ENCODE results near the gene ABCA10.

The ABCA10 gene

GRCh38 chr17:69134112-69134511 lies 94.5 kb downstream of the ABCA10 start:
- TF ChIP-seq, protein P1, sequence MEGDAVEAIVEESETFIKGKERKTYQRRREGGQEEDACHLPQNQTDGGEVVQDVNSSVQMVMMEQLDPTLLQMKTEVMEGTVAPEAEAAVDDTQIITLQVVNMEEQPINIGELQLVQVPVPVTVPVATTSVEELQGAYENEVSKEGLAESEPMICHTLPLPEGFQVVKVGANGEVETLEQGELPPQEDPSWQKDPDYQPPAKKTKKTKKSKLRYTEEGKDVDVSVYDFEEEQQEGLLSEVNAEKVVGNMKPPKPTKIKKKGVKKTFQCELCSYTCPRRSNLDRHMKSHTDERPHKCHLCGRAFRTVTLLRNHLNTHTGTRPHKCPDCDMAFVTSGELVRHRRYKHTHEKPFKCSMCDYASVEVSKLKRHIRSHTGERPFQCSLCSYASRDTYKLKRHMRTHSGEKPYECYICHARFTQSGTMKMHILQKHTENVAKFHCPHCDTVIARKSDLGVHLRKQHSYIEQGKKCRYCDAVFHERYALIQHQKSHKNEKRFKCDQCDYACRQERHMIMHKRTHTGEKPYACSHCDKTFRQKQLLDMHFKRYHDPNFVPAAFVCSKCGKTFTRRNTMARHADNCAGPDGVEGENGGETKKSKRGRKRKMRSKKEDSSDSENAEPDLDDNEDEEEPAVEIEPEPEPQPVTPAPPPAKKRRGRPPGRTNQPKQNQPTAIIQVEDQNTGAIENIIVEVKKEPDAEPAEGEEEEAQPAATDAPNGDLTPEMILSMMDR (IDR thresholded peaks at IDR 0.05; ENCODE audit: low read depth, low read length) = no peak
- Histone ChIP-seq H3K9me3 (no peaks in the 10 kb centered on the region), H3K4me3 (ENCODE audit: low read depth, low read length) (no peak overlapping the region), H3K4me1 (no peaks in the 10 kb centered on the region), H3K27me3 (no peaks in the 10 kb centered on the region), H3K36me3 (no peaks in the 10 kb centered on the region)
- DNase-seq = no peak

GRCh38 chr17:69130627-69131296 lies 97.9 kb downstream of the ABCA10 start:
- no peaks in the 10 kb centered on the region for H3K27me3 ChIP-seq
- DNase-seq = no peak
- no peaks in the 10 kb centered on the region for H3K36me3 ChIP-seq
- no peaks in the 10 kb centered on the region for H3K4me1 ChIP-seq
- TF ChIP-seq, protein P1 (IDR thresholded peaks at IDR 0.05; ENCODE audit: low read depth, low read length) = no peak
- no peak overlapping the region for H3K4me3 ChIP-seq (ENCODE audit: low read depth, low read length)
- no peaks in the 10 kb centered on the region for H3K9me3 ChIP-seq

DNA sequence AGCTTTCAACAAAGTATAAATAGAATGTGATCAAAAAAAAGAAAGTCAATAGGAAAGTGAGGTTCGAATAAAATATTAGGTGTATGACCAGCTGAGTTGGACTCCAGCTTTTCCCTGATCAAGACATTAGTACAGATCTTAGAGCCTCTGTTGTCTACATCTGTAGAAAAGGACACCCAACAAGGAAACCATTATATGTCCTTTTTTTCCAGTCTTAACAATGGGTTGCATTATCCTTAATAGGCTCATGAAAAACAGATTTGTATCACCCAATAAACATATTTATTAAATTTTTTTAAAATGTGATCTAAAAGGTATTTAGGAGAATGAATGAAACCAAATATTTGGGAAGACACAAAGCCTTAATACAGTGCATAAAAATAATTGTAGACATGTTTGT lies 105.0 kb downstream of the ABCA10 start:
- Histone ChIP-seq H3K36me3 (no peaks in the 10 kb centered on the region), H3K4me3 (ENCODE audit: low read depth, low read length) (no peak overlapping the region), H3K4me1 (no peaks in the 10 kb centered on the region), H3K9me3 (no peaks in the 10 kb centered on the region), H3K27me3 (no peaks in the 10 kb centered on the region)
- no peak for DNase-seq
- TF ChIP-seq, protein P1 (IDR thresholded peaks at IDR 0.05; ENCODE audit: low read depth, low read length) = no peak

DNA sequence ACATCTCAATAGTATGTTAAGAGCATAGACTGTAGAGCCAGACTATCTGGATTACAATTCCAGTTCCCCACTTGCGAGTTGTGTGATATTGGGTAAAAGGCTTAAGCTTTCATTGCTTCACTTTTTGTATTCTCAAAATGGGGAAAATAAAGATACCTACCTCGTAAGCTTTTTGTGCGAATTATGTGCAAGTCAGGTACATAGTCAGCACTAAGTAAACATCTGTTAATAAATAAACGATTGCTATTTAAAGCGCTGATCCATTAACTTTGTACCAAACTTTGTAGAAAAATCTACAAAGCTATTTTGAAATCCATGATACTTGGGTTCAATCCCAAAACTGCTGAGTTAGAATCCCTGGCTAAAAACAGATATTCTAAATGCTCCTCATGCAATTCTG lies 106.6 kb downstream of the ABCA10 start:
- no peaks in the 10 kb centered on the region for H3K36me3 ChIP-seq

DNA sequence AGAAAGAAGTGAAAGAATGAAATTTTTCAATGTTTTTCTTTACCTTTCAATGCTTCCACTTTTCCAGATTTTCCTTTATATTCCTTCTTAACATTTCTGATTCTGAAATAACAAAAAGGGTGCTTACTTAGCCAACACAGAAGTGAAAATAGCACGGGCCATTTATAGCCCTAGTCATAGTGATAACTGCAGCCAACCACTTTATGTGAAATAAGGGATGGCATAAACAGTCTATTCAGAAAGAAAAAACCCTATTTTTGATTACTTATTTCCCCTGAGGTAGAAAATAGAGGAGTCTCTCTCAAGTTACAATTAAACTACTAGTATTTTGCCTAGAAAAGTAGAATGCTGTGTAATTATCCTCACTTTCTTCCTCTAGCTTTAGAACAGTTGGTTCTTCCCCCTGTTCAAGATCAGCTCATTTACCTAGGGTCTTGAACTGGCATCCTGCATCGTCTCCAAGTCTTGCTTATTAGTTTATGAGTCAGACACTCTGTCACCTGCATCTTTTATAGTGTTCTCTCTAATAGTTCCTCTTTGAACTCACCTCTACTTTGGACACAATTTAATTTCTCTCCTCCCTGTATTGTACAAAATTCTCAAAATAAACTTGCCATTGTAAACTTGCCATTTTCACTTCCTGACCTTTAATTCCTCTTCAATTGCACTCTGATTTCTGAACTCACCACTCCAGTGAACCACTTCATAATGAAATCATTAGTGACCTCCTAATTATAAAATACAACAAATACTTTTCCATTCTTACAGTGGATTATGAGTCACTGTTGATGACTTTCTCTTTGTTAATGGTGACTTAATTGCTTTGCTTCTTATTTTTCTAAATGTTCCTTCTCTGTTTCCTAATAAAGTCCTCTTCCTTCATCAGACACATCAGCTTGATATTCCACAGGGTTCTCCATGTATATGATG lies 110.5 kb downstream of the ABCA10 start:
- no peak for DNase-seq
- Histone ChIP-seq H3K9me3 (no peaks in the 10 kb centered on the region), H3K27me3 (no peaks in the 10 kb centered on the region), H3K4me1 (no peaks in the 10 kb centered on the region), H3K36me3 (no peaks in the 10 kb centered on the region), H3K4me3 (ENCODE audit: low read depth, low read length) (no peak overlapping the region)
- TF ChIP-seq, protein P1 (IDR thresholded peaks at IDR 0.05; ENCODE audit: low read depth, low read length) = no peak

More for the DNA sequence above, 106.6 kb downstream of the ABCA10 start:
- Histone ChIP-seq H3K4me1 (no peaks in the 10 kb centered on the region), H3K27me3 (no peaks in the 10 kb centered on the region), H3K9me3 (no peaks in the 10 kb centered on the region), H3K4me3 (ENCODE audit: low read depth, low read length) (no peak overlapping the region)
- no peak for DNase-seq
- TF ChIP-seq, protein P1 (IDR thresholded peaks at IDR 0.05; ENCODE audit: low read depth, low read length) = no peak

GRCh38 chr17:69111794-69112193 lies 116.8 kb downstream of the ABCA10 start:
- DNase-seq = no peak
- TF ChIP-seq, protein P1 (IDR thresholded peaks at IDR 0.05; ENCODE audit: low read depth, low read length) = no peak
- H3K27me3 ChIP-seq = no peaks in the 10 kb centered on the region
- H3K4me1 ChIP-seq = no peaks in the 10 kb centered on the region
- no peaks in the 10 kb centered on the region for H3K36me3 ChIP-seq
- H3K4me3 ChIP-seq (ENCODE audit: low read depth, low read length) = no peak overlapping the region
- no peaks in the 10 kb centered on the region for H3K9me3 ChIP-seq

Data from BE2C (cell line).